Measurements from ENCODE around the gene CDKN2B-AS1.
"Not testable (repeated sequence)": the region's sequence is repeated elsewhere in the genome, so short reads cannot be mapped to it uniquely, and the experiment has no call there.

Gene CDKN2B-AS1

DNA sequence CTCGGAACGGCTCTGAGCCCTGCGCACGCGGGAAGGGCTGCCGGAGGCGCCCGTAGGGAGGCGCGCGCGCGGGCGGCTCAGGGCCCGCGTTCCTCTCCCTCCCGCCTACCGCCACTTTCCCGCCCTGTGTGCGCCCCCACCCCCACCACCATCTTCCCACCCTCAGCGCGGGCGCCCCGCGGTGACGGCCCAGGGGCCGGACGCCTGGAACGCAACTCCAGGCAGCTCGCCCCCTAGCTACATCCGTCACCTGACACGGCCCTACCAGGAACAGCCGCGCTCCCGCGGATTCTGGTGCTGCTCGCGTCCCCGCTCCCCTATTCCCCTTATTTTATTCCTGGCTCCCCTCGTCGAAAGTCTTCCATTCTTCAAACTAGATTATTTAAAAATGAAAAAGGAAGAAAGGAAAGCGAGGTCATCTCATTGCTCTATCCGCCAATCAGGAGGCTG is at the start of gene CDKN2B-AS1:
Gene CDKN2B-AS1 (plus strand): TSS at position 236 of the 450 bp plus-strand sequence.
- peak; percentile 91 for DNase-seq (ENCODE audit: low read depth)

DNA sequence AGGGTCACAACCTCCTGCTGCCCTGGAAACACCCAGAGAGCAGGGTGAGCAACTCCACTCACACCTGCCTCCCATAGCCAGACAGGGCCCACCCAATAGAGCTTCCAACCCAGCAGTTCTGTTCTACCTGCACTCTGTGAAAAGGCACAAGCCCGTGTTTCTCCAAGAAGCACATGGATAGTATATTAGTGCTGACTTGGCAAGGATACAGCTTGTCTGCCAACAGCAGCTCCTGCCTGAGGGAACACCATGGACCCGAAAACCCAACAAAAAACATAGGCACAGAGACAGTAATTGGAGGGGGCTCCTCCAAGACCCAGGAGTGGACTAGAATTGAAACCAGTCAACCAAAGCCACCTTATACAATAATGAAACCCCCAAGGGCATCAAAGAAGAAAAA is 49.0 kb upstream of the CDKN2B-AS1 start:
- no peak for DNase-seq (ENCODE audit: low read depth)

DNA sequence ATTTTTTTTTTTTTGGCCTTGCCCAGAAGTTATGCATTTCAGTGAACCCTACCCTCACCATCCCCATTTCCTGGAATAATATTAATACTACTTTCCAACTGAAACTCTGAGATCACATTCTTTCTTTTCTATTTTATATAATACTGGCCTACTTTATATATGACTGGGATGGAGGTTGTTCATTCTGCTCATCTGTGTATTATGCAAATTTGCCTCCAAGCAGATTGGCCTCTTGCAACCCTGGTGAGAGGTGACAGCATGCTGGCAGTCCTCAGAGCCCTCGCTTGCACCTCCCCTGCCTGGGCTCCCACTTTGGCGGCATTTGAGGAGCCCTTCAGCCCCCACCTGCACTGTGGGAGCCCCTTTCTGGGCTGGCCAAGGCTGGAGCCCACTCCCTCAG is 35.8 kb upstream of the CDKN2B-AS1 start:
- DNase-seq (ENCODE audit: low read depth): no peak

GRCh38 chr9:21959268-21959667 is 35.3 kb upstream of the CDKN2B-AS1 start:
- DNase-seq (ENCODE audit: low read depth): not testable (repeated sequence)

GRCh38 chr9:21961569-21961968 is 33.0 kb upstream of the CDKN2B-AS1 start:
- DNase-seq (ENCODE audit: low read depth): no peak

GRCh38 chr9:21964925-21965385 is 29.6 kb upstream of the CDKN2B-AS1 start:
- peak; percentile 46 for DNase-seq (ENCODE audit: low read depth)

- peak; percentile 89 for DNase-seq (ENCODE audit: low read depth)
Measured at GRCh38 chr9:21965401-21965951, 29.1 kb upstream of the CDKN2B-AS1 start.

DNA sequence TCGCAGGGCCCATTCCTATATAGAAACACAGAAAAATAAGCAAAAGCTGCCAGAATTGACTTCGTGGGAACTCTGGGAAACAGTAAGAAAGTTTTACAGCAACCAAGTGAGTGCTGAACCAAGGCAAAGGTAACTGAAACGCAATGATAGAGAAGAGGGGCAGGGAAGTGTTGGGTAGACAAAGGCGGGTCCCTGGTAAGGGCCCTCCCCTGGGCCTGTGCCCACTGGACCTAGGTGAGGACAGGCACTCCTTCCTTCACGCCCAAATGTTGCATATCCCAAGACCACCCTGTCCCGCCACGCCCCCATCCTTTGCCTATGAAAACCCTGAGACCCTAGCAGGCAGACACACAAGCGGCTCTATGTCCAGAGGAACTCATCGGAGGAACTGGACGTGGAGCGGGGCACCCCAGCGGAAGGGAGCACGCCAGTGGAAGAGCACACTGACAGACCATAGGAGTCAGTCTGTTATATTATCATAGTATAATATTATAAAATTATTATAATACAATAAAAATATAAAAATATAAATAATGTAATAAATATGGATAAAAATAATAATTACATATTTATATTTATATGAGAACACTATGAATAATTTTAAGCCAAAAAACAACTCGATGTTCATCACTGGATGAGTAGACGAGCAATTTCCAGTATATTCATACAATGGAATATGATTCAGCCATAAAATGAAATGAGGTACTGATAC is 28.3 kb upstream of the CDKN2B-AS1 start:
- DNase-seq (ENCODE audit: low read depth): no peak

DNA sequence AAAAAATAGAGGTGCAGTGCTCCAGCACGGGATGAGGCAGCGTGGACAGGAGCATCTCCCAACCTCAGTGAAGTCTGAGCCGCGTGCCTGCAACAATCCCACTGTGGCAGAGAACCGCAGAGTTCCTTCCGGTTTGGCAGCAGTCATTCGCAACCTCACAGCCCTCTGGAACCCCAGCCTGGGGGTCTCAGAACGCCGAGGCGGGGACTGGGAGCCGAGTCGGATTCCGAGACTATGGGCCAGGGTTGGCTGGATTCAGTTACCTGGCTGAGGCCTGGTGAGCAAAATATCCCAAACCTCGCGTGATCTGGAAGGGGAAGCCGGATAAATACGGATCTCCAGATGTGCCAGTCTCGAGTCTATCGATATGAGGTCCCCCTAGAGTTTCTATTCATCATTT is 27.4 kb upstream of the CDKN2B-AS1 start:
- DNase-seq (ENCODE audit: low read depth): no peak

- DNase-seq (ENCODE audit: low read depth): no peak
Measured at GRCh38 chr9:21967702-21968101, 26.9 kb upstream of the CDKN2B-AS1 start.

DNA sequence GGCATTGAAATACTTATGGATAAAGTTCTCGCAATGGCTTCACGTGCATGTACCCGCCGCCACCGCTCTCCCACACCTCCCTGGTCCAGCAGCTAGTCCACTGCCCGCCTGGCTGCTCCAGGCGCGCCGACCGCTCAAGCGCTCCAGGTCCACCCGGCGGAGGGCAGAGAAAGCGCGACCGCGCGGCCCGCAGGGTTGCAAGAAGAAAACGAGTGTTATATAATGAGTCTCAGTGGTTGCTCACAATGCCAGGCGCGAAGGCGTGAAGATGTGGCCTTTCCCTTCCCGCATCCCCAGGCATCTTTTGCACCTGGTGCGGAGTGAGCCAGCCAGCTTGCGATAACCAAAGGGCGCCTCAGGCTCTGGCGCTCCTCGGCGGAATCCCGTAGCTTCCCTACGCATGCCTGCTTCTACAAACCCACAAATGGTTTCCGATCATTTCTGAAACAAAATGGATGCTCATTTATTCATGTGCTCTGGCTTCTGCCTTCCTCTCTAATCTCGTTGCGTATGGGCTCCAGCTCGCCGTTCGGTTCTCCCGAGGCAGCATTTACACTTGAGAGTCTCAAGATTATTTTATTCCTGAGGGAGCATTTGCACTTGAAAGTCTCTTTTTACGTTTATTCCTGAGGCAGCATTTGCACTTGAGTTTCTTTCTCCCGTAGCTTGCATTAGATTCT is 26.1 kb upstream of the CDKN2B-AS1 start:
- DNase-seq (ENCODE audit: low read depth): peak; percentile 62

GRCh38 chr9:21969011-21969940 is 25.3 kb upstream of the CDKN2B-AS1 start:
- no peak for DNase-seq (ENCODE audit: low read depth)

- DNase-seq (ENCODE audit: low read depth): no peak
Measured at GRCh38 chr9:21969951-21970799, 24.4 kb upstream of the CDKN2B-AS1 start.

DNA sequence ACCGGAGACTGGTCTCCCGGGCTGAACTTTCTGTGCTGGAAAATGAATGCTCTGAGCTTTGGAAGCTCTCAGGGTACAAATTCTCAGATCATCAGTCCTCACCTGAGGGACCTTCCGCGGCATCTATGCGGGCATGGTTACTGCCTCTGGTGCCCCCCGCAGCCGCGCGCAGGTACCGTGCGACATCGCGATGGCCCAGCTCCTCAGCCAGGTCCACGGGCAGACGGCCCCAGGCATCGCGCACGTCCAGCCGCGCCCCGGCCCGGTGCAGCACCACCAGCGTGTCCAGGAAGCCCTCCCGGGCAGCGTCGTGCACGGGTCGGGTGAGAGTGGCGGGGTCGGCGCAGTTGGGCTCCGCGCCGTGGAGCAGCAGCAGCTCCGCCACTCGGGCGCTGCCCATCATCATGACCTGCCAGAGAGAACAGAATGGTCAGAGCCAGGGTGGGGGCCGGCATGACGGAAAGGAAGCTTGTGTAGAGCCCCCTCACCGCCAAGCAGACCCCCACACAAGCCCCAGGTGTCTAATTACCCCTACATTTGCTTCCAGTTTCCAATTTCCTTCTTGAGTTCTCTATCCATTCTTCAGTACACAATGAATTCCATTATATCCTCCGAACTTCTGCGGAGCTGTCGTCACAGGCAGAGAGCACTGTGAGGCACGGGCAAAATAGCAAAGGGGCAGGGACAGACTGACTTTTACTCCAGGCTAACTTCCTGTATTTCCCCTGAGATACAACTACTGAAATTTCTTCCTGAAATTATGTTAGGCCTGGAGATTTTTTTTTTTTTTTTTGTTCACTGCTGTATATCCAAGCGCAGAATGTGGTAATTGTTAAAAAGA is 23.6 kb upstream of the CDKN2B-AS1 start:
- no peak for DNase-seq (ENCODE audit: low read depth)

DNA sequence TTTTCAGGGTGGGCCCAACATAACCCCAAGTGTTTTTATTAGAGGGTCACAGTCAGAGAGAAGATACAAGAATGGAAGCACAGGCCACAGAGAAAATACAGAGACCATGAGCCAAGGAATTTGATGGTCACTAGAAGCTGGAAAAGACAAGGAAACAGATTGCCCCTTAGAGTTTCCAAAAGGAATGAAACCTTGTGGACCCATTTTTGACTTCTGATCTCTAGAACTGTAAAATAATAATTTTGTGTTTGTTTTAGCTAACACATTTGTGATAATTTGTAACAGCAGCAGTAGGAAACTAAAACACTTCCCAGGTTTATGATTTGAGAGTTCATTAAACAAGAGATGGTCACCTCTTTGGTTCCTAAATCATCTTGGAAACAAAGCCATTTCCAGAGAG is 22.2 kb upstream of the CDKN2B-AS1 start:
- no peak for DNase-seq (ENCODE audit: low read depth)

GRCh38 chr9:21974343-21974721 is 20.3 kb upstream of the CDKN2B-AS1 start:
- peak; percentile 76 for DNase-seq (ENCODE audit: low read depth)

- peak; percentile 95 for DNase-seq (ENCODE audit: low read depth)
Measured at GRCh38 chr9:21974722-21975409, 19.7 kb upstream of the CDKN2B-AS1 start.

DNA sequence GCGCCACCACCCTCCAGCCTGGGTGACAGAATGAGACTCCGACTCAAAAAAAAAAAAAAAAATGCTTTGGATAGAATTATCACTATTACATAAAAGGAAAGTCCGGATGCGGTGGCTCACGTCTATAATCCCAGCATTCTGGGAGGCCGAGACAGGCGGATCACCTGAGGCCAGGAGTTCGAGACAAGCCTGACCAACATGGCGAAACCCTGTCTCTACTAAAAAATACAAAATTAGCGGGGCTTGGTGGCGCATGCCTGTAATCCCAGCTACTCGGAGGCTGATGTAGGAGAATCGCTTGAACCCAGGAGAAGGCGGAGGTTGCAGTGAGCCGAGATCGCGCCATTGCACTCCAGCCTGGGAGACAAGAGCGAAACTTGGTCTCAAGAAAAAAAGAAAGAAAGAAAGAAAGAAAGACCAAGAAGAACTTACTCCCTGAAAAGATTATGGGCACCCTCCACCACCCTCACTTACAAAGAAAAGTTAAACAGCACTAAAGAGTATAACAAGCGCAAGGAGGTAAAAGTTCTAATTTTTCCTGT is 18.2 kb upstream of the CDKN2B-AS1 start:
- no peak for DNase-seq (ENCODE audit: low read depth)

- DNase-seq (ENCODE audit: low read depth): no peak
Measured at GRCh38 chr9:21982391-21982790, 12.2 kb upstream of the CDKN2B-AS1 start.

Data from ELR (cell line).